Stomach (tissue), 9 donors: ENCODE results near the gene KIF6. TPM values are rescaled to one million over a fixed set of nuclear protein-coding genes. Genes with fewer than 3 reads are reported as not detected.

Experiments
- DNase-seq, 2 donors: peaks; one replicate each; pipeline versions ENCODE4 v3.0.0 to v3.0.0-alpha.2; 2013 to 2019
- H3K27ac ChIP-seq, 5 donors: fragments of 200-600 bp in 4 of 5; sonication (generic) in 4 of 5; one replicate each; pipeline ENCODE4 v1.5.1; 2013 to 2019; ENCODE audit warnings: mild to moderate bottlenecking in 1 of 5, moderate library complexity in 1 of 5
- H3K27me3 ChIP-seq, 3 donors: fragments of 200-600 bp; sonication (generic); one replicate each; pipeline ENCODE4 v1.5.1; 2017 to 2019; ENCODE audit warnings: mixed run types in 1 of 3
- H3K36me3 ChIP-seq, 4 donors: fragments of 200-600 bp; sonication (generic); 1 replicate in 3 of 4; 2 replicates in 1 of 4; pipeline ENCODE4 v1.5.1; 2016 to 2019
- H3K4me1 ChIP-seq, 4 donors: fragments of 200-600 bp; sonication (generic); one replicate each; pipeline ENCODE4 v1.5.1; 2016 to 2019
- H3K4me3 ChIP-seq, 4 donors: fragments of 200-600 bp; sonication (generic) in 3 of 4; one replicate each; pipeline ENCODE4 v1.5.1; 2016 to 2019; ENCODE audit warnings: mild to moderate bottlenecking in 1 of 4
- H3K9me3 ChIP-seq, 4 donors: fragments of 200-600 bp; sonication (generic); one replicate each; pipeline ENCODE4 v1.5.1; 2016 to 2019
- EP300 ChIP-seq: sonication (generic); formaldehyde crosslinking; IDR thresholded peaks from one replicate; pipeline ENCODE4 v1.6.1; 2017; ENCODE audit warnings: antibody characterized with exemption
- POLR2A ChIP-seq, 4 donors: fragments of 450-650 bp; IDR thresholded peaks; one replicate each; pipeline ENCODE4 v1.6.1; 2016; ENCODE audit warnings: antibody characterized with exemption in 4 of 4, control low read depth in 2 of 4, mild to moderate bottlenecking in 1 of 4, moderate library complexity in 1 of 4
- POLR2AphosphoS5 ChIP-seq, 3 donors: sonication (generic); formaldehyde crosslinking; IDR thresholded peaks; one replicate each; pipeline ENCODE4 v1.6.1; 2016; ENCODE audit warnings: antibody characterized with exemption in 3 of 3
- WGBS, 5 donors: extraction: QIAGEN DNeasy Blood & Tissue Kit in 3 of 5; methylation state at CpG; one replicate each; pipeline versions ENCODE4 v1.1.5 to v1.1.7; 2013 to 2018; 5-methylcytosine and 5-hydroxymethylcytosine counted together
- intact Hi-C: fragments of 100-400 bp; cut with DNase I; formaldehyde crosslinking; loops from one replicate; pipeline ENCODE4 v1.15.1; 2023; ENCODE audit warnings: low total_unique reads
- polyA plus RNA-seq, 3 donors: library from polyadenylated mRNA; stranded (reverse); fragments of 200-250 nt; gene quantifications; one replicate each; pipeline ENCODE4 v1.2.3, GENCODE V29; 2013
- total RNA-seq, 5 donors: library from RNA; depleted of rRNA; stranded (reverse); fragments of >200 nt; gene quantifications; one replicate each; pipeline versions ENCODE4 v1.1.0 to v1.2.3, GENCODE V29; 2014 to 2016
- TF ChIP-seq, protein P1 (sequence below), 7 experiments: fragments of 450-650 bp in 4 of 7; fragments of 200-600 bp in 3 of 7; sonication (generic) in 3 of 7; IDR thresholded peaks; one replicate each; pipeline ENCODE4 v1.5.1; 2016 to 2019; ENCODE audit warnings: antibody characterized with exemption in 7 of 7, control low read depth in 2 of 7, mild to moderate bottlenecking in 1 of 7
- donor health status: healthy with polysubstance abuse.
- donor health status: Bipolar disorder and iron deficiency.
- donor health status: healthy.

The KIF6 gene
- total and polyA plus RNA-seq, 8 donors: 0.25 to 9.8 (median 0.37) TPM; not detected in 3

- no peaks in the 10 kb centered on the region for H3K27me3 ChIP-seq
- H3K9me3 ChIP-seq: no peaks in the 10 kb centered on the region
- no peak for DNase-seq
- no peak overlapping the region for H3K4me3 ChIP-seq
- 97 to 100% (median 100%) methylated on average over 1 of the region's 1 CpG for WGBS, 5 donors
- H3K36me3 ChIP-seq: no peaks in the 10 kb centered on the region
- H3K4me1 ChIP-seq: no peaks in the 10 kb centered on the region
- intact Hi-C loops: no loop called here
- no peak overlapping the region for H3K27ac ChIP-seq
- TF ChIP-seq EP300: no peak
- no peak for TF ChIP-seq POLR2A (IDR thresholded peaks at IDR 0.05)
- TF ChIP-seq POLR2AphosphoS5 (IDR thresholded peaks at IDR 0.05): no peak
- TF ChIP-seq, protein P1, sequence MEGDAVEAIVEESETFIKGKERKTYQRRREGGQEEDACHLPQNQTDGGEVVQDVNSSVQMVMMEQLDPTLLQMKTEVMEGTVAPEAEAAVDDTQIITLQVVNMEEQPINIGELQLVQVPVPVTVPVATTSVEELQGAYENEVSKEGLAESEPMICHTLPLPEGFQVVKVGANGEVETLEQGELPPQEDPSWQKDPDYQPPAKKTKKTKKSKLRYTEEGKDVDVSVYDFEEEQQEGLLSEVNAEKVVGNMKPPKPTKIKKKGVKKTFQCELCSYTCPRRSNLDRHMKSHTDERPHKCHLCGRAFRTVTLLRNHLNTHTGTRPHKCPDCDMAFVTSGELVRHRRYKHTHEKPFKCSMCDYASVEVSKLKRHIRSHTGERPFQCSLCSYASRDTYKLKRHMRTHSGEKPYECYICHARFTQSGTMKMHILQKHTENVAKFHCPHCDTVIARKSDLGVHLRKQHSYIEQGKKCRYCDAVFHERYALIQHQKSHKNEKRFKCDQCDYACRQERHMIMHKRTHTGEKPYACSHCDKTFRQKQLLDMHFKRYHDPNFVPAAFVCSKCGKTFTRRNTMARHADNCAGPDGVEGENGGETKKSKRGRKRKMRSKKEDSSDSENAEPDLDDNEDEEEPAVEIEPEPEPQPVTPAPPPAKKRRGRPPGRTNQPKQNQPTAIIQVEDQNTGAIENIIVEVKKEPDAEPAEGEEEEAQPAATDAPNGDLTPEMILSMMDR (IDR thresholded peaks at IDR 0.05): no peak
Observed at GRCh38 chr6:39638126-39638822, 86.9 kb downstream of the KIF6 start.

DNA sequence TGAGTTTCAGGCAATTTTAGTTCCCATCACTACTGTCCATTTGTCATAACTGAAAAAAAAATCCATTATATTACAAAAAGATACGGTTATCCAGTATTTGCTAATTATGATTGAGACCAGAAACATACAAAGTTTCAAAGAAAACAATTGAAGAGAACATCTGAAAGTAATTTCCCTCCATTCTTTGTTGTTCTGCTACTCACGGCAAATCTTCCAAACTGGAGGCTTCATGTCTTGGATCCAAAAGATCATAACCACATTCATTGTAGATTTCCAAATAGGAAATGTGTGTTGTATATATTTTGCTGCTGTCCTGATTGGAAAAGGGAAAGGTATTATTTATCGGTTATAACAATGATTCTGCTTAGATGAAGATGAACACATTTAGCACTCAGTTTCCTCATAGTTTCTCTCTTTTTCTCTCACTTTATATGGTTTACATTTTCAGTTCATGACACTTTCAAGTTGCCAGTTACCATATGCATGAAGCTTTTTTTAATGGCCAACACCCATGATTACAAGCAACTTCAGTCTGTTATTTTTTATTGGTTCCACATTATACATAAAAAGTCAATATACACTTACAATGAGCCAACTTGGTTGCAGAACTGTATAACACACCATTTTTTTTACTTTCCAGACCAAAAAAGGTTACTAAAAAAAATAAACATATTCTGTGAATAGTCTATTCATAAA is 90.4 kb downstream of the KIF6 start:
- intact Hi-C loops: no loop called here
- H3K36me3 ChIP-seq: no peaks in the 10 kb centered on the region
- no peak overlapping the region for H3K4me3 ChIP-seq
- no peaks in the 10 kb centered on the region for H3K9me3 ChIP-seq
- TF ChIP-seq, protein P1 (IDR thresholded peaks at IDR 0.05): no peak
- TF ChIP-seq POLR2AphosphoS5 (IDR thresholded peaks at IDR 0.05): no peak
- no peak for TF ChIP-seq POLR2A (IDR thresholded peaks at IDR 0.05)
- no peak for TF ChIP-seq EP300
- H3K27ac ChIP-seq: no peak overlapping the region
- DNase-seq: no peak
- no peaks in the 10 kb centered on the region for H3K27me3 ChIP-seq
- WGBS, 5 donors: 78 to 92% (median 84%) methylated on average over 3 of the region's 3 CpGs
- H3K4me1 ChIP-seq: no peaks in the 10 kb centered on the region

GRCh38 chr6:39625209-39625608 is 100.0 kb downstream of the KIF6 start:
- Histone ChIP-seq H3K9me3 (no peaks in the 10 kb centered on the region), H3K27ac (no peak overlapping the region), H3K4me3 (no peak overlapping the region), H3K36me3 (no peaks in the 10 kb centered on the region), H3K4me1 (no peaks in the 10 kb centered on the region), H3K27me3 (no peaks in the 10 kb centered on the region)
- 85 to 94% (median 93%) methylated on average over 2 of the region's 2 CpGs for WGBS, 5 donors
- intact Hi-C loops: no loop called here
- TF ChIP-seq EP300: no peak
- TF ChIP-seq, protein P1 (IDR thresholded peaks at IDR 0.05): no peak
- TF ChIP-seq POLR2AphosphoS5 (IDR thresholded peaks at IDR 0.05): no peak
- TF ChIP-seq POLR2A (IDR thresholded peaks at IDR 0.05): no peak
- no peak for DNase-seq

DNA sequence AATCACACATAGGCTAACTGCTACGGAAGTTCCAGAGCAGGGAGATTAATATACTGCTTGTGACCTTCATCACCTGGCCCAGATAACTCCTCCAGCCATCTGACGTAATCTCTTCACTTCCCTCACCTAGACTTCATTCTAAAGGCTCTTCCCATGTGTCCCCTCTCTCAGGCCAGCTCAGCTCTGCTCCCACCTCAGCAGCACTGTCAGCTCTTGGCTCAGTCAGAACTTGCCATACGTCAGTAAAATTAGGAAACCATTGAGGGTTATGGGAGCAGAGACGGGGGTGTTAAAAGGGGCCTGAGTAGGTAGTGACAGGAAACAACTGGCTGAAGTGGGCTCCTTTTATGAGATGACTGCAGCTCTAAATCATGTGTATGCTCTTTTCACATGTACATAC is 101.5 kb downstream of the KIF6 start:
- 78 to 83% (median 80%) methylated on average over 4 of the region's 4 CpGs for WGBS, 5 donors
- no peaks in the 10 kb centered on the region for H3K36me3 ChIP-seq
- intact Hi-C loops: no loop called here
- DNase-seq: no peak
- TF ChIP-seq, protein P1 (IDR thresholded peaks at IDR 0.05): no peak
- TF ChIP-seq EP300: no peak
- no peak for TF ChIP-seq POLR2AphosphoS5 (IDR thresholded peaks at IDR 0.05)
- no peak for TF ChIP-seq POLR2A (IDR thresholded peaks at IDR 0.05)
- no peak overlapping the region for H3K4me3 ChIP-seq
- no peaks in the 10 kb centered on the region for H3K9me3 ChIP-seq
- H3K27me3 ChIP-seq: no peaks in the 10 kb centered on the region
- H3K27ac ChIP-seq: no peak overlapping the region
- H3K4me1 ChIP-seq: no peaks in the 10 kb centered on the region
